Measurements from ENCODE around the gene RUNX2. TPM values are rescaled to one million over a fixed set of nuclear protein-coding genes. Genes with fewer than 3 reads are reported as not detected.
A peak's percentile ranks its signal among the peaks of the same experiment; 100 is the strongest.

Gene RUNX2
- total RNA-seq, 4 donors from 2014 or later: 0.26 to 6.2 (median 2.1) TPM

GRCh38 chr6:45469663-45470062 lies 141.5 kb downstream of the RUNX2 start:
- Histone ChIP-seq H3K27me3 (no peaks in the 10 kb centered on the region), H3K36me3 (no peaks in the 10 kb centered on the region), H3K27ac (no peak overlapping the region), H3K4me3 (no peak overlapping the region), H3K9me3 (no peaks in the 10 kb centered on the region), H3K4me1 (no peaks in the 10 kb centered on the region)
- no peak for TF ChIP-seq CTCF (IDR thresholded peaks at IDR 0.05)
- TF ChIP-seq POLR2A (IDR thresholded peaks at IDR 0.05): no peak
- DNase-seq: no peak
- intact Hi-C loops (cut with DNase I; ENCODE audit: low total_unique reads): no loop called here

GRCh38 chr6:45470131-45470738 lies 142.1 kb downstream of the RUNX2 start:
- Histone ChIP-seq H3K9me3 (no peaks in the 10 kb centered on the region), H3K27ac (no peak overlapping the region), H3K4me1 (no peaks in the 10 kb centered on the region), H3K4me3 (no peak overlapping the region), H3K36me3 (no peaks in the 10 kb centered on the region), H3K27me3 (no peaks in the 10 kb centered on the region)
- intact Hi-C loops (cut with DNase I; ENCODE audit: low total_unique reads): no loop called here
- DNase-seq: no peak
- TF ChIP-seq POLR2A (IDR thresholded peaks at IDR 0.05): no peak
- TF ChIP-seq CTCF (IDR thresholded peaks at IDR 0.05): no peak

DNA sequence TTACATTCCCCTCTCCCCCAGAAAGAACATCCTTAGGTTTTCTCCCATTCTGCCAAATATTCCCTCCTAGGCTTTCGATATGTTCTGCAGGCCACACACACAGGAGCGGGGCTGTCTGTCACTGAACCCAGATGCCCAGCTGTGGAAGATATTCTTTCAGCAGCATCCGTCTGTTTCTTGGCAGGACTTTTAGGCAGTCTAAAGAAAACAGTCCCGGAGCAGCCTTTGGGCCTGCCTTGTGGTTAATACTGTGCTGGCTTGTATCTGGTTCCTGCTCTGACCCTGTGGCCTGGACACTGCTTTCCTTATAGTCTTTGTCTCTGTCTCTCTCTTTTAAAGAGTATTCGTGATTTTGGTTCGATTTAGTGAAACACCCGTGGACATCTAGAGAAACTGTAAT lies 144.3 kb downstream of the RUNX2 start:
- intact Hi-C loops (cut with DNase I; ENCODE audit: low total_unique reads): no loop called here
- no peak for DNase-seq

GRCh38 chr6:45473121-45473993 lies 145.2 kb downstream of the RUNX2 start:
- TF ChIP-seq CTCF (IDR thresholded peaks at IDR 0.05) (no peak), POLR2A (IDR thresholded peaks at IDR 0.05) (no peak)
- no peak for DNase-seq
- intact Hi-C loops (cut with DNase I; ENCODE audit: low total_unique reads): no loop called here
- Histone ChIP-seq H3K4me1 (no peaks in the 10 kb centered on the region), H3K36me3 (no peaks in the 10 kb centered on the region), H3K27me3 (no peaks in the 10 kb centered on the region), H3K9me3 (no peaks in the 10 kb centered on the region), H3K27ac (no peak overlapping the region), H3K4me3 (no peak overlapping the region)

More for the DNA sequence above, 144.3 kb downstream of the RUNX2 start:
- Histone ChIP-seq H3K9me3 (no peaks in the 10 kb centered on the region), H3K4me3 (no peak overlapping the region), H3K4me1 (no peaks in the 10 kb centered on the region), H3K27ac (peak overlapping the region; percentile 9 to 40), H3K27me3 (no peaks in the 10 kb centered on the region), H3K36me3 (no peaks in the 10 kb centered on the region)
- TF ChIP-seq CTCF (IDR thresholded peaks at IDR 0.05) (no peak), POLR2A (IDR thresholded peaks at IDR 0.05) (no peak)

DNA sequence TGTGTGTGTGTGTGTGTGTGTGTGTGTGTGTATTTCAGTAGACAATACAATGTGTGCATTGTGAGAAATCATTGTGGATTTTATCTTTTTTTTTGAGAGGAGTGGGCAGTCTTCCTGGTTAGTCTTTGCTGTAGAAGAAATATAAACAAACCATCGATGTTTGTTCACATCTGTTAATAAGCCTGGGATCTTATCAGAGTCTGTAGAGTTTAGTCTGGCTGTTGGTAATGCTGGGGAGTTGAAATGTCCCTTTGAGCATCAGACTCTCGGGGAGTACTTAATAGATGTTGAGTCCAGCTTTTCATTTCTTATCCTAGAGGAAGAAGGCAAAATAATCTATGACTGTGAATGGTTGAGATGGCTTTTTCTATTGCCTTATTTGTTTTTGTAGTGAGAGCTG lies 146.2 kb downstream of the RUNX2 start:
- Histone ChIP-seq H3K36me3 (no peaks in the 10 kb centered on the region), H3K27me3 (no peaks in the 10 kb centered on the region), H3K9me3 (no peaks in the 10 kb centered on the region), H3K4me1 (no peaks in the 10 kb centered on the region), H3K27ac (no peak overlapping the region), H3K4me3 (no peak overlapping the region)
- no peak for TF ChIP-seq POLR2A (IDR thresholded peaks at IDR 0.05)
- no peak for TF ChIP-seq CTCF (IDR thresholded peaks at IDR 0.05)
- no peak for DNase-seq
- intact Hi-C loops (cut with DNase I; ENCODE audit: low total_unique reads): no loop called here

All from uterus (tissue), 4 donors.